Neuronal stem cell (in vitro differentiated cells): Measurements from ENCODE around the gene NXF1.

Experiments used
- DNase-seq: peaks from one replicate; pipeline ENCODE4 v3.0.0-alpha.2; 2013; ENCODE audit warnings: low spot score
- H2AFZ ChIP-seq: one replicate; pipeline ENCODE4 v1.6.1; 2013; ENCODE audit warnings: mild to moderate bottlenecking, low read length, inconsistent platforms
- H2AK5ac ChIP-seq: 2 replicates; pipeline ENCODE4 v1.6.1; 2013; ENCODE audit warnings: low read depth, mild to moderate bottlenecking, inconsistent platforms, low read length, moderate library complexity, mixed read lengths
- H2BK120ac ChIP-seq: 2 replicates; pipeline ENCODE4 v1.6.1; 2013; ENCODE audit warnings: low read depth, mild to moderate bottlenecking, inconsistent platforms, low read length, moderate library complexity, mixed read lengths
- H2BK12ac ChIP-seq: one replicate; pipeline ENCODE4 v1.6.1; 2013; ENCODE audit warnings: low read length, inconsistent platforms
- H2BK15ac ChIP-seq: 2 replicates; pipeline ENCODE4 v1.6.1; 2013; ENCODE audit warnings: mild to moderate bottlenecking, low read length, inconsistent platforms, mixed read lengths
- H2BK5ac ChIP-seq: one replicate; pipeline ENCODE4 v1.6.1; 2013; ENCODE audit warnings: inconsistent platforms, mild to moderate bottlenecking, low read length, moderate library complexity
- H3K14ac ChIP-seq: one replicate; pipeline ENCODE4 v1.6.1; 2013; ENCODE audit warnings: low read length, inconsistent platforms
- H3K18ac ChIP-seq: 2 replicates; pipeline ENCODE4 v1.6.1; 2013; ENCODE audit warnings: low read length, inconsistent platforms
- H3K23ac ChIP-seq: 2 replicates; pipeline ENCODE4 v1.6.1; 2013; ENCODE audit warnings: low read depth, mild to moderate bottlenecking, mixed read lengths, low read length, inconsistent platforms; ENCODE audit not compliant: poor library complexity
- H3K27ac ChIP-seq: replicated peaks from 3 replicates; pipeline ENCODE4 v1.5.1; 2013; ENCODE audit warnings: low read length, inconsistent platforms
- H3K27me3 ChIP-seq, 3 experiments: 2 replicates each; pipeline ENCODE4 v1.6.1; 2013; ENCODE audit warnings: low read length in 3 of 3, mild to moderate bottlenecking in 2 of 3, inconsistent platforms in 1 of 3, low read depth in 1 of 3, mixed read lengths in 1 of 3, moderate library complexity in 1 of 3; ENCODE audit not compliant: control insufficient read depth in 3 of 3, insufficient read depth in 3 of 3
- H3K36me3 ChIP-seq, 2 donors: replicated peaks in 1 of 2; 2 replicates each; pipeline ENCODE4 v1.6.1; 2013; ENCODE audit warnings: low read length in 2 of 2; ENCODE audit not compliant: control insufficient read depth in 2 of 2, insufficient read depth in 2 of 2
- H3K4ac ChIP-seq: 2 replicates; pipeline ENCODE4 v1.6.1; 2013; ENCODE audit warnings: inconsistent platforms, mild to moderate bottlenecking, low read length, moderate library complexity
- H3K4me1 ChIP-seq, 2 donors: 1 replicate in 1 of 2; 2 replicates in 1 of 2; pipeline ENCODE4 v1.6.1; 2013; ENCODE audit warnings: low read length in 2 of 2, low read depth in 1 of 2; ENCODE audit not compliant: control insufficient read depth in 2 of 2, insufficient read depth in 1 of 2
- H3K4me2 ChIP-seq: one replicate; pipeline ENCODE4 v1.6.1; 2013; ENCODE audit warnings: mild to moderate bottlenecking, low read length, inconsistent platforms; ENCODE audit not compliant: insufficient read depth, poor library complexity, severe bottlenecking
- H3K4me3 ChIP-seq, 2 donors: 2 replicates each; pipeline ENCODE4 v1.5.1; 2013; ENCODE audit warnings: low read length in 2 of 2, mild to moderate bottlenecking in 2 of 2, inconsistent platforms in 1 of 2, moderate library complexity in 1 of 2
- H3K79me1 ChIP-seq: one replicate; pipeline ENCODE4 v1.6.1; 2013; ENCODE audit warnings: low read depth, mild to moderate bottlenecking, inconsistent platforms, low read length, moderate library complexity
- H3K9ac ChIP-seq: one replicate; pipeline ENCODE4 v1.6.1; 2013; ENCODE audit warnings: mild to moderate bottlenecking, low read depth, low read length, inconsistent platforms; ENCODE audit not compliant: poor library complexity
- H3K9me3 ChIP-seq, 2 donors: replicated peaks in 1 of 2; 2 replicates each; pipeline versions ENCODE3 to v1.6.1; 2013; ENCODE audit warnings: low read length in 2 of 2, mild to moderate bottlenecking in 2 of 2, inconsistent platforms in 1 of 2, low read depth in 1 of 2, mixed read lengths in 1 of 2, moderate library complexity in 1 of 2; ENCODE audit not compliant: control insufficient read depth in 2 of 2, insufficient read depth in 1 of 2
- H4K8ac ChIP-seq: one replicate; pipeline ENCODE4 v1.6.1; 2013; ENCODE audit warnings: low read depth, mild to moderate bottlenecking, inconsistent platforms, low read length, moderate library complexity
- H4K91ac ChIP-seq: one replicate; pipeline ENCODE4 v1.6.1; 2013; ENCODE audit warnings: low read length, low read depth, mild to moderate bottlenecking, inconsistent platforms; ENCODE audit not compliant: poor library complexity
- WGBS, 2 donors: extraction: QIAGEN DNeasy Blood & Tissue Kit; methylation state at CpG; one replicate each; pipeline ENCODE4 v1.1.7; 2013; ENCODE audit warnings: missing lambda C conversion rate in 2 of 2, mixed read lengths in 1 of 2; ENCODE audit not compliant: insufficient read length in 2 of 2, insufficient replicate concordance in 1 of 2; ENCODE audit errors: extremely low coverage in 2 of 2; 5-methylcytosine and 5-hydroxymethylcytosine counted together

The NXF1 gene

DNA sequence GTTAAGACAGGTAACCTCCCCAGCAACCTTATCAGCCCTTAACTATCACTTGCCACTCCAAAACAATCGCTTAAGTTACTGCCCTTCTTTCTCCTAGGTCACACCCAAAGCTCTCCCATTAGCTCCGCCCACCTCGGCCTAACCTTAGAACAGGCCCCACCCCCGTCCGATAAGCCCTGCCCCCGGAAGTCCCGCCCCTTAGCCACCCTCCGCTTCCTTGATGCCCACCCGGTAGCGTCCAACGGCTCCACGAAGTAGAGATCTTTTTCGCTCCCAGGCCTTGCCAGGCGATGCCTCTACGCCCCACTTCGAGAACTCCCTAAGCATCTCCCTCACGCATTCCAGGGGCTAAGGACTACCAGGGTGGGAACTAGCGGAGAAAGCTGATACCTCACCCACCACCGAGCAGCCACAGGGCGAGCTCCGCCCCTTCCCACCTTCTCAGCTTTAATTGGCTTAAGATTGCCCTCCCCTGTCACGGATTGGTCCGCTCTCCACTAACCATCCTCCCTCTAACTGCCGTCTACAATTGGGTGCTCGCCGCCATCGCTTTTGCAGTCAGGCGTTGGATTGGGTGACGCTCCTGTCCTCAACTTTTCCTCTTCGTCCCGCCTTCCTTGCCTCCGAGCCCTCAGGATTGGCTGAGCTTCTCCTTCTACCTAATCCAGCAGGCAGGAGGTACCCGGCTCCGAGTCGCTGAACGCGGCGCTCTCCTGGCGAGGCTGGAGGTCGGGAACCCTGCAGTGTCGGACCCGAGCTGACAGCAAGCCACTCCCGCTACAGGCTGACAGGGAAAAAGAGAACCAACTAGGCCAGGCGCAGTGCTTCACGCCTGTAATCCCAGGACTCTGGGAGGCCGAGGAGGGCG lies 51.3 kb downstream of the NXF1 start, which contains the start of gene ZBTB3:
TSS of gene ZBTB3 (minus strand) at position 425 of the 868 bp plus-strand sequence. CDS start 496 bp downstream, outside the sequence.
- Histone ChIP-seq H4K8ac (no peak within 1 kb of the TSS), H3K18ac (peak within 1 kb of the TSS; percentile 97), H3K9me3 (no peaks in the 10 kb centered on the region), H3K27me3 (no peaks in the 10 kb centered on the region), H3K4ac (no peak within 1 kb of the TSS), H3K9ac (peak within 1 kb of the TSS; percentile 91), H2AFZ (peak within 1 kb of the TSS; percentile 92), H3K14ac (no peak within 1 kb of the TSS), H3K79me1 (peaks cover 11% of the 10 kb centered on the region), H2BK12ac (no peak within 1 kb of the TSS), H3K36me3 (peaks cover 12 to 20% of the 10 kb centered on the region in 2 donors), H2BK5ac (peak within 1 kb of the TSS; percentile 31), H2BK120ac (no peak within 1 kb of the TSS), H2BK15ac (no peak within 1 kb of the TSS), H3K4me2 (peak within 1 kb of the TSS; percentile 52), H3K4me3 (peak within 1 kb of the TSS; percentile 76 to 96), H4K91ac (no peak within 1 kb of the TSS), H3K27ac (peak within 1 kb of the TSS; percentile 83), H3K4me1 (peaks cover 4 to 5% of the 10 kb centered on the region in 2 donors), H3K23ac (peak within 1 kb of the TSS; percentile 44), H2AK5ac (peak within 1 kb of the TSS; percentile 53)
- DNase-seq: peak; percentile 98
- no CpG with 5 or more reads among the region's 47 CpGs for WGBS, 2 donors

DNA sequence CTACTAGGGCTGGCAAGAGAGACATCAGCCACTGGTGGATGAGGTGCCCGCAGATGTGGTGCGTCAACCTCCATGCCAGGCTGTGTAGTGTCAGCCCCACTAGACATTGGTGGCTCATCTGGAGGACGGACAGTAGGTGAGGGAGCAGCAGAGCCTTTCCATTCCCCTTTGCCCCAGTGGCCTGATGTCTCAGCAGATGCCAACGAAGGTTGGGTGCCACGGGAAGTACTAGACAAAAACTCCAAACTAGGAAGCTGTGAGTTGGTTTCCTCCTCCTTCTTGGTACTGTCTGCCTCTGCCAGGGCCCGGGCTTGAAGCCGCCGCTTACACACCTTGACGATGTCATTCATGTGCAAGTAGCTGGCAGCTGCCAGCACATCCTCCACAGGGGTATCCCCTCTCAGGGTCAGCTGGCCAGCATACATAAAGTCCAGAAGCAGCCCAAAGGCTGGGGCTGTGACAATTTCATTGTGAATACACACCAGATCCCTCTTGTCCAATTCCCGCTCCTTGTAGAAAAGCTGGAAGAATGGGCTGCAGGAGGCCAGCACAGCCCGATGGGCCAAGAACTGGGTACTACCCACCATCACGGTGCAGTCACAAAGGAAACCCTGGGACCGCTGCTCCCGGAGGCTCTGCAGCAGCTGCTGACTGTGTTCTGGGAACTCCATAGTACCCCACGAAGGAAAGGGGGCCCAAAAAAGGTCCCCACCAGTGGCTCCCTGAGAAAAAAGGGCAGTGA lies 52.1 kb downstream of the NXF1 start:
- Histone ChIP-seq H2AK5ac (peak overlapping the region; percentile 53), H3K36me3 (peaks cover 12 to 20% of the 10 kb centered on the region in 2 donors), H4K8ac (no peak overlapping the region), H3K79me1 (peaks cover 11% of the 10 kb centered on the region), H3K9ac (peak overlapping the region; percentile 24), H2AFZ (peak overlapping the region; percentile 92), H2BK12ac (no peak overlapping the region), H3K18ac (peak overlapping the region; percentile 67), H3K4ac (no peak overlapping the region), H2BK15ac (no peak overlapping the region), H3K9me3 (no peaks in the 10 kb centered on the region), H3K4me3 (peak overlapping the region in 1 of 2 donors; percentile 76), H3K4me2 (peak overlapping the region; percentile 49), H2BK120ac (no peak overlapping the region), H4K91ac (no peak overlapping the region), H2BK5ac (peak overlapping the region; percentile 11), H3K27ac (peak overlapping the region; percentile 19), H3K23ac (peak overlapping the region; percentile 44), H3K4me1 (peaks cover 4 to 5% of the 10 kb centered on the region in 2 donors), H3K27me3 (no peaks in the 10 kb centered on the region), H3K14ac (no peak overlapping the region)
- no peak for DNase-seq
- no CpG with 5 or more reads among the region's 15 CpGs for WGBS, 2 donors

DNA sequence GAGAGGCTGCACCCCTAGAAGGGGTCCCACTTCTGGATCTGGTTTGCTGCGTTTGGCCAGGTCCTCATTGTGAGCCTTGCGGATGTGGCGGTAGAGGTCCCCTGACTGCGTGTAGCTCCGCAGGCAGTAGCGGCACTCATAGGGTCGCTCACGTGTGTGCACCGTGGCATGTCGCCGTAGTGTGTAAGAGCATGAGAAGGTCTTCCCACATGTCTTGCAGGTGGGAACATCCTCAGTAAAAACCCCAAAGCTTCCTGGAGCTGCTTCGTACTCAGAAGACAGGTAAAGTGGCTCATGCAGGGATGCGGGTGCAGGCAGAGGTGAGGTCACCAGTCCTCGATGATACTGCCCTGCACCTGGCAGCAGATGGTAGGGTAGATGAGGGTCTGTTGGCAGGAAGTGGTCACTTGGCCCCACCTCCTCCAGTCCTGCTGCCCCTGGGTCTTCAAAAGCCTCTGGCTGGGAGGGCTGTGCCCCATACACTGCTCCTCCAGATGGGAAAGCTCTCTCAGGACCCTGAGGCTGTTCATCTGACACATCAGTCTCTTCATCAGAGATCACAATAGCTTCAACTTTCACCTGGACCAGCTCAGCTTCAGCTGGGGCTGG lies 53.0 kb downstream of the NXF1 start:
- no CpG with 5 or more reads among the region's 14 CpGs for WGBS, 2 donors
- Histone ChIP-seq H3K4me2 (no peak overlapping the region), H3K27ac (no peak overlapping the region), H3K4me3 (peak overlapping the region in 1 of 2 donors; percentile 39), H2AK5ac (no peak overlapping the region), H2BK120ac (no peak overlapping the region), H3K9me3 (no peaks in the 10 kb centered on the region), H3K79me1 (peaks cover 11% of the 10 kb centered on the region), H3K36me3 (peaks cover 12 to 20% of the 10 kb centered on the region in 2 donors), H3K9ac (no peak overlapping the region), H2AFZ (no peak overlapping the region), H3K23ac (no peak overlapping the region), H3K27me3 (no peaks in the 10 kb centered on the region), H3K14ac (no peak overlapping the region), H4K8ac (no peak overlapping the region), H4K91ac (peak overlapping the region; percentile 59), H2BK15ac (no peak overlapping the region), H3K4ac (no peak overlapping the region), H2BK5ac (no peak overlapping the region), H3K18ac (no peak overlapping the region), H2BK12ac (no peak overlapping the region), H3K4me1 (peaks cover 4 to 5% of the 10 kb centered on the region in 2 donors)
- no peak for DNase-seq
